Measurements from ENCODE around the gene TMEM63A.

Gene TMEM63A

GRCh38 chr1:225886159-225887029 lies 4.2 kb upstream of the TMEM63A start:
- Histone ChIP-seq H3K9me3 (ENCODE audit: control insufficient read depth, low read length) (no peaks in the 10 kb centered on the region), H3K27me3 (replicated peaks; ENCODE audit: control insufficient read depth, insufficient read depth, low read length, poor library complexity, severe bottlenecking) (no peaks in the 10 kb centered on the region), H3K4me1 (ENCODE audit: control insufficient read depth, insufficient read depth, low read length, poor library complexity, severe bottlenecking) (peaks cover 5% of the 10 kb centered on the region), H3K27ac (ENCODE audit: insufficient read depth, low read length, poor library complexity, severe bottlenecking) (no peak overlapping the region), H3K36me3 (ENCODE audit: control insufficient read depth, insufficient read depth, low read length) (no peaks in the 10 kb centered on the region), H3K4me3 (ENCODE audit: insufficient read depth, low read depth, low read length, poor library complexity, severe bottlenecking) (no peak overlapping the region)
- no peak for DNase-seq

DNA sequence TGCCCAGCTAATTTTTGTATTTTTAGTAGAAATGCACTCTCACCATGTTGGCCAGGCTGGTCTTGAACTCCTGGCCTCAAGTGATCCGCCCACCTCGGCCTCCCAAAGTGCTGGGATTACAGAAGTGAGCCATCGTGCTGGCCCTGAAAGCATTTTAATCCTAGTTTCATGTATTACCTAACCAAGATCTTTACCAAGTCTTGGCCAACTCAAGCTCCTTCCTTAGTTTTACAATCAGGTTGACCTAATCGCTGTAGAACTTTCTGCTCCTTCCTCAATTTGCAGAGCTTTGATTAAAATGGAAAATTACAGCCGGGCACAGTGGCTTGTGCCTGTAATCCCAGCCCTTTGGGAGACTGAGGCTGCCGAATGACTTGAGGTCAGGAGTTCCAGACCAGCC lies 3.2 kb upstream of the TMEM63A start:
- no peak overlapping the region for H3K27ac ChIP-seq (ENCODE audit: insufficient read depth, low read length, poor library complexity, severe bottlenecking)
- H3K4me1 ChIP-seq (ENCODE audit: control insufficient read depth, insufficient read depth, low read length, poor library complexity, severe bottlenecking) = peaks cover 12% of the 10 kb centered on the region
- H3K9me3 ChIP-seq (ENCODE audit: control insufficient read depth, low read length) = no peaks in the 10 kb centered on the region
- no peak for DNase-seq
- H3K27me3 ChIP-seq (replicated peaks; ENCODE audit: control insufficient read depth, insufficient read depth, low read length, poor library complexity, severe bottlenecking) = no peaks in the 10 kb centered on the region
- no peaks in the 10 kb centered on the region for H3K36me3 ChIP-seq (ENCODE audit: control insufficient read depth, insufficient read depth, low read length)
- no peak overlapping the region for H3K4me3 ChIP-seq (ENCODE audit: insufficient read depth, low read depth, low read length, poor library complexity, severe bottlenecking)

- Histone ChIP-seq H3K36me3 (ENCODE audit: control insufficient read depth, insufficient read depth, low read length) (no peaks in the 10 kb centered on the region), H3K9me3 (ENCODE audit: control insufficient read depth, low read length) (no peaks in the 10 kb centered on the region), H3K4me3 (ENCODE audit: insufficient read depth, low read depth, low read length, poor library complexity, severe bottlenecking) (no peak overlapping the region), H3K4me1 (ENCODE audit: control insufficient read depth, insufficient read depth, low read length, poor library complexity, severe bottlenecking) (peaks cover 28% of the 10 kb centered on the region), H3K27ac (ENCODE audit: insufficient read depth, low read length, poor library complexity, severe bottlenecking) (no peak overlapping the region), H3K27me3 (replicated peaks; ENCODE audit: control insufficient read depth, insufficient read depth, low read length, poor library complexity, severe bottlenecking) (no peaks in the 10 kb centered on the region)
- DNase-seq = no peak
These were observed 1.6 kb upstream of the TMEM63A start for GRCh38 chr1:225883616-225884265.

DNA sequence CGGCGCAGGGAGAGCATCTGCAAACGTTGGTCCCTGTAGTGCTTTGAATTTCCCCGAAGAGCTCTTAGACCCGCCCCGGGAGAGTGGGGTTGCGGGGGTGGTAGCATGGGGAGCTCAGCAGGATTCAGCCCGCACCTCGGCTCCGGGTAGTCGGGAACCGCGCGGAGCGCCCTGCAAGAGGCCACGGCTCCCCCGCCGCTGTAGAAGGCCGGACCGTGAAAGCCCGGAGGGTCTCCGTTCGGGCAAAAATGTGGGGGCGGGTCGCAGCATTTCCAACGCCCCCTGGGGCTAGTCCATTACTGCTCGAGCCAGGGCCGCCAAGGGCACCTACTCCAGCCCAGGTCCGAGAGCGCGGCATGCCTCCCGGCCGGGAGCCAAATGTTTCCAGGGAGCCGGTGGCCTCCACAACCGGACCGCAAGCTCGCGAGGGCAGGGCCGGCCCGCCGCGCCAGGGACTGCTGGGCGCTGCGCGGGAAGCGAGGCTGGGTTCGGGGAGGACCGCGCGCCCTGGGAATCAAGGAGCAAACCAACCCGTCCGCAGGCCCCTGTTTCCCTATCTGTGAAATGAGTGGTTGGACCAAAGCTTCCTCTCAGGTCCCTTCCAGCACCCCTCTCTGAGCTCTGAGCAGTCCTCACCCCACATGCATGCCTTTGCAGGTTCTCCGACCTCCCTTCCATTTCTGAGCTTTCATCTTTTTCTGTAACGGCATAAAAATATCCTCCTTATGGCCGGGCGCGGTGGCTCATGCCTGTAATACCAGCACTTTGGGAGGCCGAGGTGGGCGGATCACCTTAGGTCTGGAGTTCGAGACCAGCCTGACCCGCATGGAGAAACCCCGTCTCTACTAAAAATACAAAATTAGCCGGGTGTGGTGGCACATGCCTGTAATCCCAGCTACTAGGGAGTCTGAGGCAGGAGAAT lies 775 bp upstream of the TMEM63A start:
- Histone ChIP-seq H3K36me3 (ENCODE audit: control insufficient read depth, insufficient read depth, low read length) (peaks cover 6% of the 10 kb centered on the region), H3K27me3 (replicated peaks; ENCODE audit: control insufficient read depth, insufficient read depth, low read length, poor library complexity, severe bottlenecking) (no peaks in the 10 kb centered on the region), H3K9me3 (ENCODE audit: control insufficient read depth, low read length) (no peaks in the 10 kb centered on the region), H3K27ac (ENCODE audit: insufficient read depth, low read length, poor library complexity, severe bottlenecking) (peak overlapping the region; percentile 87), H3K4me3 (ENCODE audit: insufficient read depth, low read depth, low read length, poor library complexity, severe bottlenecking) (peak overlapping the region; percentile 93), H3K4me1 (ENCODE audit: control insufficient read depth, insufficient read depth, low read length, poor library complexity, severe bottlenecking) (peaks cover 35% of the 10 kb centered on the region)
- no peak for DNase-seq

DNA sequence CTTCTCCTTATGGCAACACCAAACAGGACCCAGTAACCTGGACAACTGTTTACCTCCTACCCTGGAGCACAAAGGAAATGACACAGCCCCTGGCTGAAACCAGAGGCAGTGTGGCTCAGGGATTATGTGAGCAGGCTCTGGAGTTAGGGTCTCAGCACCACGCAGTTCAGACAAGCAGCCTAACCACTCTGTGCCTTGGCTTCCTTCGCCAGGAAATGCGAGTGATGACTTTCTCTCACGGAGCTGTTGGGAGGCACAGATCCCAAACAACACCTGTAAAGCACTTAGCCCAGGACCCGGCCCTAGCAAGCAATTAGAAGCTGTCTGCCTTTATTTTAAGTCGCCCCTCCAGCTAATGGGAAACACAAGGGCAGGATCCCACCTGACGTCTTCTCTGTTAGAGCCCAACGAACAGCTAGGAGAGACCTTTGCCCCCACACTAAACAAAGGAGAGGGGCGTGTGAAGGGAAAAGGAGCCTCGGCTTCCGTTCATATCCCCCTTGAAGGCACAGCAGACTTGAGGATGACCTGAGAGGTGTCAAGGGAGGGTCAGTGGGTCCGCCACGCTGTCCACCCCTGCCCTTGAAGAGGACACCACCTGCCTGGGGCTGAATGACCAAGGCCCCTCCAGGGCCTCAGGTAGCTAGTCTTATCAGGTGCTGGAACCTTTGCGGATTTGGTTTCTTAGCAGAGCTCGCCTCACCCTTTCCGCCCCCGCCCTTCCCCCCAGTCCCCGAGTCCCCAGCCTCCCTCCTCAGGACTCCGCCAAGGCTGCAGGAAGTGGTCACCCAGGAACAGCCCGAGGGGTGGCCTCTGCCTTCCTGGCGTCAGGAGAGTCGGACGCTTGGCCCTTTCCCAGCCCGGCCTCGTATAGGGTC lies 860 bp downstream of the TMEM63A start:
- DNase-seq = peak in 1 of 3 donors; percentile 35
- H3K9me3 ChIP-seq (ENCODE audit: control insufficient read depth, low read length) = no peaks in the 10 kb centered on the region
- peaks cover 52% of the 10 kb centered on the region for H3K4me1 ChIP-seq (ENCODE audit: control insufficient read depth, insufficient read depth, low read length, poor library complexity, severe bottlenecking)
- peaks cover 21% of the 10 kb centered on the region for H3K36me3 ChIP-seq (ENCODE audit: control insufficient read depth, insufficient read depth, low read length)
- H3K4me3 ChIP-seq (ENCODE audit: insufficient read depth, low read depth, low read length, poor library complexity, severe bottlenecking) = peak overlapping the region; percentile 93
- H3K27me3 ChIP-seq (replicated peaks; ENCODE audit: control insufficient read depth, insufficient read depth, low read length, poor library complexity, severe bottlenecking) = no peaks in the 10 kb centered on the region
- H3K27ac ChIP-seq (ENCODE audit: insufficient read depth, low read length, poor library complexity, severe bottlenecking) = peak overlapping the region; percentile 87

- H3K4me1 ChIP-seq (ENCODE audit: control insufficient read depth, insufficient read depth, low read length, poor library complexity, severe bottlenecking) = peaks cover 58% of the 10 kb centered on the region
- no peaks in the 10 kb centered on the region for H3K9me3 ChIP-seq (ENCODE audit: control insufficient read depth, low read length)
- no peaks in the 10 kb centered on the region for H3K27me3 ChIP-seq (replicated peaks; ENCODE audit: control insufficient read depth, insufficient read depth, low read length, poor library complexity, severe bottlenecking)
- peak overlapping the region; percentile 93 for H3K4me3 ChIP-seq (ENCODE audit: insufficient read depth, low read depth, low read length, poor library complexity, severe bottlenecking)
- DNase-seq = no peak
- peak overlapping the region; percentile 87 for H3K27ac ChIP-seq (ENCODE audit: insufficient read depth, low read length, poor library complexity, severe bottlenecking)
- H3K36me3 ChIP-seq (ENCODE audit: control insufficient read depth, insufficient read depth, low read length) = peaks cover 24% of the 10 kb centered on the region
These were observed 1.5 kb downstream of the TMEM63A start for GRCh38 chr1:225880636-225881035.

GRCh38 chr1:225880222-225880588 lies 2.0 kb downstream of the TMEM63A start:
- H3K27ac ChIP-seq (ENCODE audit: insufficient read depth, low read length, poor library complexity, severe bottlenecking) = peak overlapping the region; percentile 87
- no peak for DNase-seq
- no peaks in the 10 kb centered on the region for H3K9me3 ChIP-seq (ENCODE audit: control insufficient read depth, low read length)
- peaks cover 62% of the 10 kb centered on the region for H3K4me1 ChIP-seq (ENCODE audit: control insufficient read depth, insufficient read depth, low read length, poor library complexity, severe bottlenecking)
- H3K4me3 ChIP-seq (ENCODE audit: insufficient read depth, low read depth, low read length, poor library complexity, severe bottlenecking) = peak overlapping the region; percentile 93
- H3K36me3 ChIP-seq (ENCODE audit: control insufficient read depth, insufficient read depth, low read length) = peaks cover 25% of the 10 kb centered on the region
- H3K27me3 ChIP-seq (replicated peaks; ENCODE audit: control insufficient read depth, insufficient read depth, low read length, poor library complexity, severe bottlenecking) = no peaks in the 10 kb centered on the region

DNA sequence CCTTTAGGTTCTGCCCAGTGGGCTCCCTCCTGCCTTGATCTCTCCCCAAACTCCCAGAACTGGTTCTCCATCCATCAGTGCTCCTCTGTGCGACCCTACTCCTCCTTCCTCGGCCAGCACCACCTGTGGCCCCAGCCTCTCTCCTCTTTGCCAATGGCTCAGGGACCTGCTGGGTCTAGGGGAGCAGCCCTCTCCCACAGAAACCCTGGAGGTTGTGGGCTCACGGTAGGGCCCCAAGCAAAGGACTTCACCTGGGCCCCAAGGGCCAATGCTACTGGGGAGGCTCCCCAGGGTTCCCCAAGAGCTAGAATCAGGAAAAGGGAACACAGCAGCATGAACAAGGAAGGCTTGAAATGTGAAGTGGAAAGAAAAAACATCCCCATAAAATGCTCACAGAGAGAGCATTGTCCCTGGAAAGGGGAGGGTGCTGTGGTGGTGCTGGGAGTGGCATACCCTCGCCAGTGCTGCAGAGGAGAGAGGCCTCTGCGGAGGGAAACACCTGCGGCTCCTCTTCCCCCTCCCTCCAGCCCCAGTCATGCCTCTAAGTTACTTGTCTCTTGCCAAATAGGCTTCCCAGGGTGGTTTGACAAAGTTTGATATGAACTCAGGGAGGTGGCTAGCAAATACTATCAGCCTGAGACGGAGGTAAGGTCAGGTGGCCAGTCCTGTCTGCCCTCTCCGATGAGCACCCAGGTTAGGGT lies 2.5 kb downstream of the TMEM63A start:
- H3K9me3 ChIP-seq (ENCODE audit: control insufficient read depth, low read length) = no peaks in the 10 kb centered on the region
- H3K4me3 ChIP-seq (ENCODE audit: insufficient read depth, low read depth, low read length, poor library complexity, severe bottlenecking) = peak overlapping the region; percentile 93
- H3K36me3 ChIP-seq (ENCODE audit: control insufficient read depth, insufficient read depth, low read length) = peaks cover 31% of the 10 kb centered on the region
- H3K4me1 ChIP-seq (ENCODE audit: control insufficient read depth, insufficient read depth, low read length, poor library complexity, severe bottlenecking) = peaks cover 64% of the 10 kb centered on the region
- peak overlapping the region; percentile 87 for H3K27ac ChIP-seq (ENCODE audit: insufficient read depth, low read length, poor library complexity, severe bottlenecking)
- DNase-seq = no peak
- H3K27me3 ChIP-seq (replicated peaks; ENCODE audit: control insufficient read depth, insufficient read depth, low read length, poor library complexity, severe bottlenecking) = no peaks in the 10 kb centered on the region

DNA sequence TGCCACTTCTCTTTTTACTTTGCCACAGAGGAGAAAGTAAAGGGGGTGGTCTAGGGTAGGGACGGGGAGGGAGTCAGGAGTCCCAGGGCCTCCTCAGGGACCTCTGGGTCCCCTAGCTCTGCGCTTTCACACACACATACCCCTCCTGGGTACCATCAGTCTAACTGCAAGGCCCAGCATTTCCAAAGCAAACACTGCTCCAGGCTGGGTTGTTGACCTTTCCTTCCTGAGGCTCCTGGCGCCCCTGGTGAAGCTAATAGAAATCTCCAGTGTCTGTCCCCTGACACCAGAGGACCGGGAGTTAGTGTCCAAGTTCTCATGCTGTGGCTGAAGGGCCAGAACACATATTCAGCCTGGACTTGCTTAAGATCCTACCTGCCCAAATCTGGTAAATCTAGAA lies 3.9 kb downstream of the TMEM63A start:
- Histone ChIP-seq H3K4me1 (ENCODE audit: control insufficient read depth, insufficient read depth, low read length, poor library complexity, severe bottlenecking) (peaks cover 62% of the 10 kb centered on the region), H3K27me3 (replicated peaks; ENCODE audit: control insufficient read depth, insufficient read depth, low read length, poor library complexity, severe bottlenecking) (no peaks in the 10 kb centered on the region), H3K9me3 (ENCODE audit: control insufficient read depth, low read length) (no peaks in the 10 kb centered on the region), H3K4me3 (ENCODE audit: insufficient read depth, low read depth, low read length, poor library complexity, severe bottlenecking) (no peak overlapping the region), H3K27ac (ENCODE audit: insufficient read depth, low read length, poor library complexity, severe bottlenecking) (peak overlapping the region; percentile 50), H3K36me3 (ENCODE audit: control insufficient read depth, insufficient read depth, low read length) (peaks cover 45% of the 10 kb centered on the region)
- no peak for DNase-seq
